GM21367 (cell line): ENCODE results near the gene TIPRL.
"Not testable (repeated sequence)": the region's sequence is repeated elsewhere in the genome, so short reads cannot be mapped to it uniquely, and the experiment has no call there.

ENCODE experiments used
- ATAC-seq: cut with Tn5 transposase; IDR thresholded peaks from one replicate; pipeline ENCODE4 v1.9.1; 2021; ENCODE audit not compliant: unreplicated experiment

The TIPRL gene

DNA sequence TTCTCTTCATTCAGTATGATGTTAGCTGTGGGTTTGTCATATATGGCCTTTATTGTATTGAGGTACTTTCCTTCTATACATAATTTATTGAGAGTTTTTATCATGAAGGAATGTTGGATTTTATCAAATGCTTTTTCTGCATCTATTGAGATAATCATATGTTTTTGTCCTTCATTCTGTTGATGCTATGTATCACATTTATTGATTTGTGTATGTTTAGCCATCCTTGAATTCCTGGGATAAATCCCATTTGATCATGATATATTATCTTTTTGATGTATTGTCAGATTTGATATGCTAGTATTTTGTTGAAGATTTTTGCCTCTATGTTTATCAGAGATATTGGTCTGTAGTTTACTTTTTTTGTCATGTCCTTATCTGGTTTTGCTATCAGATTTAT lies 21.1 kb upstream of the TIPRL start:
- no peak for ATAC-seq

GRCh38 chr1:168159251-168159650 lies 19.5 kb upstream of the TIPRL start:
- ATAC-seq, result no peak

DNA sequence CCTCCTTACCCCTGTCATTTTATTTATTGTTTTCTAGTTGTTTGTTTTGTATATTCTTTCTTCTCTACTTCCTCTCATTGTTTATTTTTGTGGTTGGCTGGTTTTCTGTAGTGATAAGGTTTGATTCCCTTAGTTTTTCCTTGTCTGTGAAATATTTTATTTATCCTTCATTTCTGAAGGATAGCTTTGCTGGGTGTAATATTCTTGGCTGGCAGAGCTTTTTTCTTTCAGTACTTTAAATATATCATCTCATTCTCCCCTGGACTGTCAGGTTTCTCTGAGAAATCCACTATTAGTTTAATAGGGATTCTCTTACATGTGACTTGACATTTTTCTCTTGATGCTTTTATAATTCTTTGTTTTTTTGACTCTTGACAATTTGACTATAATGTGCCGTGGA lies 18.8 kb upstream of the TIPRL start:
- no peak for ATAC-seq

- no peak for ATAC-seq
Observed at GRCh38 chr1:168161459-168161858, 17.3 kb upstream of the TIPRL start.

DNA sequence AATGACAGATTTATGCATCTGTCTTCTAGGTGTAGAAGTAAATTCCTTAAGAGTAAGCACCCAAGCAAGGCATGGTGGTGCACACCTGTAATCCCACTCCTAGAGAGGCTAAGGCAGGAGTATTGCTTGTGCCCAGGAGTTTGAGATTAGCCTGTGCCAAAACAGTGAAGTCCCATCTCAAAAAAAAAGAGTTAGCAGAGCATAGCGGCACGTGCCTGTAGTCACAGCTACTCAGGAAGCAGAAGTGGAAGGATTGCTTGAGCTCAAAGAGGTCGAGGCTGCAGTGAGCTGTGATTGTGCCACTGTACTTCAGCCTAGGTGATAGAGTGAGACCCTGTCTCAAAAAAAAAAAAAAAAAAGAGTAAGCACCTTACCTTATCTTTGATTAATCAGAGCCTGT lies 15.1 kb upstream of the TIPRL start:
- no peak for ATAC-seq

DNA sequence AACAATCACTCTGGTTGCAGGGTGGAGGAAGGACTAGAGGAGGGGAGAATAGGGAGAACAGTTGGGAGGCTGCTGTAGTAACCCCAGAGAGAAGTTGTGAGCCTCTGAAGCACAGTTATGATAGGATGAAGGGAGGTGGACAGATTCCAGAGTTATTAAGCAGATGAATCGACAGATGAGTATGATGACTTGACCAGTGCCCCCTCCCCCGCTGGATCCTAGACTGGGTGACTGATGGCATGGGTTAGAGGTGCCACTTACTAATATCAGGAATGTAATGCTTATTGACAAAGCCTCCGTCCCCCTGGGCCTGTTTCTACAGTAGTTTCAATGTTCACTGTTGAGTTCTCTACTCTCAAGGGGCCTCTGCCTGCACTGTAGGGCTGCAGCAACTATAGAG lies 14.0 kb upstream of the TIPRL start:
- no peak for ATAC-seq

GRCh38 chr1:168167806-168168205 lies 11.0 kb upstream of the TIPRL start:
- ATAC-seq, result no peak

DNA sequence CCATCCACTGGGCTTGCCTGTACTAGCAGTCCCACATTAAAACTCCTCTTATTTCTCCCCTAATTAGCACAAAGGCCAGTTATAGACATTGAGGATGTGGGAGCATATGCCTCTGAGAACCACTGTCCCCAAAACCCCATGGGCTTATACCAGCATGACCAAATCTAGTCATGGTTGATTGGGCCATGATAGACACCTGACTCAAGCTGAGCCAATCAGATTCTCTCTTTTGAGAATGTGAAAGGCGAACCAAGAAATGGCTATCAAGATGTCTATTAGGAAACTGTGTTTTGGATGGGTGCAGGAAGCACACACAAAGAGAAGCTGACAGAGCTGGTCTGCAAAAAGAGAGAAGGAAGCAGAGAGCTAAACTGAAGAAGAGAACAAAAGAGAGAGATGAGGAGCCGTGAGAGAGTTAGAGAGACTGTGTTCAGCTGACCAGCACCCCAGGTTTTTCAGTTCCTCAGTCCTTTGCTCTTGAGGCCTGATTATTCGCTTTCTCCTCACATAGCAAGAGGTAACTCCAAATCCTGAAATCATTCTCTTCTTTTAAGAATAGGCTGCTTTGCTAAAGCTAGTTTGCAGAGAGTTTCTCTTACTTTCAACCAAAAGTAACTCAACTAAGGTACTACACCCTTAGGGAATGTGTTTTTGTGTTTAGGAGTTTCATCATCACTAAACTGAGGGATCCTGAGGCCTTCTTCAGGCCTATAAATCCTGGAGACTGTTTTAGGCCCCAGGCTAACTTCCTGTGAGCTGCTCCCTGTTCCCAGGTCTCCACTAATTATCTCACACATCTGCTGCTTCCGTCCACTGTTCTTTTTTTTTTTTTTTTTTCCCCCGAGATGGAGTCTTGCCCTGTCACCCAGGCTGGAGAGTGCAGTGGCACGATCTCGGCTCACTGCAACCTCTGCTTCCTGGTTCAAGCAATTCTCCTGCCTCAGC lies 7.9 kb upstream of the TIPRL start:
- peak; percentile 63 for ATAC-seq

GRCh38 chr1:168172250-168172915 lies 6.4 kb upstream of the TIPRL start:
- ATAC-seq, result no peak

DNA sequence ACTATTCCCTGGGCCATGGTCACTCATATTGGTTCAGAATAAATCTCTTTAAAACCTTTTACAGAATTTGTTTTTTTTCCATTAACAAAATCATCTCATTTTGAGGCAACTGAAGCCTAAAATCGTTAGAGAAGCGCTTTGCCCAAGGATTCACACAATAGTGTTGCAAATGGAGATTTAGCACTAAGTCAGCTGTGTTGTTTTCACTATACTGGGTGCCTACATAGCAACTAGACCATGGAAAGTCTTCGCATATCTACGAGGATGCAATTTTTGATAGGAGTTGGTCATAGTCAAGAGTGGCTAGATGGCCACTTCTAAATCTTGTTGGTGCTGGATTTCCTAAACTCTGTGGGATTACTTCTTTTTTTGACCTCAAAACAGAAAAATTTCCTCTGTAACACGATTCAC lies 530 bp upstream of the TIPRL start:
- no peak for ATAC-seq

GRCh38 chr1:168179438-168180147 lies 831 bp downstream of the TIPRL start:
- ATAC-seq, result no peak

- ATAC-seq, result no peak
Observed at GRCh38 chr1:168180148-168180524, 1.4 kb downstream of the TIPRL start.

DNA sequence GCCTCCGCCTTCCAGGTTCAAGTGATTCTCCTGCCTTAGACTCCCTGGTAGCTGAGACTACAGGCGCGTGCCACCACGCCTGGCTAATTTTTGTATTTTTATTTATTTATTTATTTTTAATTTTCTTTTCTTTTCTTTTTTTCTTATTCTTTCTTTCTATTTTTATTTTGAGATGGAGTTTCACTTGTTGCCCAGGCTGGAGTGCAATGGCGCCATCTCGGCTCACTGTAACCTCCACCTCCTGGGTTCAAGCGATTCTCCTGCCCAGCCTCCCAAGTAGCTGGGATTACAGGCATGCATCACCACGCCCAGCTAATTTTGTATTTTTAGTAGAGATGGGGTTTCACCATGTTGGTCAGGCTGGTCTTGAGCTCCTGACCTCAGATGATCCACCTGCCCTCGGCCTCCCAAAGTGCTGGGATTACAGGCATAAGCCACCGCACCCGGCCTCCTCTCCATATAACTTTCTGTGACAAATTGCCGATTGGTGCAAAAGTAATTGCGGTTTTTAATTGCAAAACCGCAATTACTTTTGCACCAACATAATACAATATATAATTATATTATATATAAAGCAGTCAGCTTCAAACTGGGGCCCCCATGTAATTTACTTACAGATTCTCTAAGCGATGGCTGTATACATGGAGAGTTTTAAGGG lies 2.4 kb downstream of the TIPRL start:
- ATAC-seq, result not testable (repeated sequence)

- no peak for ATAC-seq
Observed at GRCh38 chr1:168187177-168187576, 8.4 kb downstream of the TIPRL start.

- no peak for ATAC-seq
Observed at GRCh38 chr1:168190403-168190802, 11.6 kb downstream of the TIPRL start.

DNA sequence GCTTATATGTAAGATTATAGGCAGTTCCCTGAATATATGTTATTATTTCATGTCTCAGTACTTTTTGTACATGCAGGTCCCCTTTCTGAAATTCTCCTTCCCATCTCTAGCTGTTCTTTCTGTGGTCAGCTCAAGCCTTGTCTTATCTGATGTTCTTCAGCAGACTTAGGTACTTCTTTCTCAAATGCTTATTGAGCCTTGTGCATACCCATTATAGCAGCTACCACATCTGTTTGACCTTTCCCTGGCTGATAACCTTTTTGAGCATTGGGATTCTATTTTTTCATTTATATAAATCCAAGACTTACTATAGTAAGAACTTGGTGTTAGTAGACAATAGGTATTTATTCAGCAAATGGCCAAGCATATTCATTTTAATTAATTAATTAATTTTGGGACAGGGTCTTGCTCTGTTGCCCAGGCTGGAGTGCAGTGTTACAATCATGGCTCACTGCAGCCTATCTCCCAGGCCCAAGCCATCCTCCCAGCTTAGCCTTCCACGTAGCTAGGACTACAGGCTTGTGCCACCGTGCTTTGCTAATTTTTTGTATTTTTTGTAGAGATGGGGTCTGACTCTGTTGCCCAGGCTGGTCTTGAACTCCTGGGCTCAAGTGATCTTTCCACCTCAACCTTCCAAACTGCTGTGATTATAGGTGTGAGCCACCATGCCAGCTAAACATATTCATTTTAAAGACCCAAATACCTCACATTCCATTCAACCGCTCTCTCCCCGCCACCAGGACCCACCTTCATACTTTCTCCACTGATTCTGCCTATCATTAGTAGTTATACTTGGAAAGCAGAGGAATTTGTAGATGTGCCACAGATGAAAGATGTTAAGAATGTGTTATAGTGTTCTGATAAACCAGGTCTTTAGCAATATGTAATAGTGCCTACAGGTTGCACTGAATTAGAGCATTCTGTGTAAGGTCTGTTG lies 16.7 kb downstream of the TIPRL start:
- no peak for ATAC-seq

GRCh38 chr1:168199056-168199455 lies 20.3 kb downstream of the TIPRL start:
- no peak for ATAC-seq

DNA sequence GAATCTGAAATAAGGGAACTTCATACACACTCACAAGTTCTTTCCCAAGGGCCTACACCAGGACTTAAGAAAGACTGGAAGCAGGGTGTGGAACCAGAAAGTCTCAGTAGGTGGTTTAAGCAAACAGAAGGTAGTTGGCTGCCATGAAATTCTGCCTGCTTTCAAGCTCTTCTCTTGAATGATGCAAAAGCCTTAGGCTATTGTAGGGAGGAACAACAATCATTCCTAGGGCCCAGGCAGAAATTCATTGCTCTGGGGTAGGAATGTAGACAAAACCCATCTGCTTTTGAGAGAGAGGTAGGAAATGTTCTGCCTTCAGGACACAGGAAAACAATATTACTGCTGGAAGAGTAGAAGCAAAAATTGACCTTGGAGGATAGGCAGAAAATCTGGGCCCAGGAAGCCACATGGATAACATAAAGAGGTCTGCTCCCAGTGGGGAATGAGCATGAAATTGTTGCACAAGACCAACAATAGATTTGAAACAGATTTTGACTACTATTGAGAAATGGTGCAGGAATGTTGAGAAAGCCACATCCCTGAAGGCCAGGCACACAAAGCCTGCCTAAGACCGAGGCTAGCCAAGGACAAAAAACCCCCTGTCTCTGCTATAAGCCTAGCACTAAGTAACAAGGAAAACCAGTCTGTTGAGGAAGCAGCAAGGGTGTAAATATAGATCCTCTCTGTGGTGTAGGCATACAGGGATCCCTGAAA lies 24.3 kb downstream of the TIPRL start:
- no peak for ATAC-seq

DNA sequence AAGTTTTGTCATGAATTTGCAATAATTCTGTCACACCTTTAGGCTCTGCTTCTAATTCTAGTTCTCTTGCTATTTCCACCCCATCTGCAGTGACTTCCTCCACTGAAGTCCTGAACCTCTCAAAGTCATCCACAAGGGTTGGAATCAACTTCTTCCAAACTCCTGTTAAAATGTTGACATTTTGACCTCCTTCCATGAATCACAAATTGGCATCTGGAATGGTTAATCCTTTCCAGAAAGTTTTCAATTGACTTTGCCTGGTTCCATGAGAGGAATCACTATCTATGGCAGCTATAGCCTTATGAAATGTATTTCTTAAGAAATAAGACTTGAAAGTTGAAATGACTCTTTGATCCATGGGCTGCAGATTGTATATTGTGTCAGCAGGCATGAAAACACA lies 27.3 kb downstream of the TIPRL start:
- ATAC-seq, result no peak
